Kidney (tissue), 14 donors: Measurements from ENCODE around the gene SALL2. TPM values are rescaled to one million over a fixed set of nuclear protein-coding genes. Genes with fewer than 3 reads are reported as not detected.

ENCODE experiments used
- DNase-seq, 5 donors: peaks; one replicate each; pipeline ENCODE4 v3.0.0-alpha.2; 2013 to 2020
- FAIRE-seq: peaks from 2 replicates; lab custom pipeline; 2012; peaks lifted over from hg19 to GRCh38; lab: Jason Lieb, UNC
- H3K27ac ChIP-seq, 2 donors: one replicate each; pipeline ENCODE4 v1.7.0; 2013; ENCODE audit warnings: low read depth in 2 of 2, low read length in 2 of 2, inconsistent platforms in 1 of 2
- H3K27me3 ChIP-seq: one replicate; pipeline ENCODE4 v1.7.1; 2013; ENCODE audit warnings: low read length, inconsistent platforms; ENCODE audit not compliant: control insufficient read depth, insufficient read depth
- H3K36me3 ChIP-seq, 3 donors: one replicate each; pipeline versions ENCODE4 v1.7.0 to v1.7.1; 2013; ENCODE audit warnings: low read length in 3 of 3, control low read depth in 1 of 3, inconsistent platforms in 1 of 3; ENCODE audit not compliant: insufficient read depth in 3 of 3, control insufficient read depth in 2 of 3
- H3K4me1 ChIP-seq, 3 donors: one replicate each; pipeline versions ENCODE4 v1.7.0 to v1.7.1; 2013; ENCODE audit warnings: low read length in 3 of 3, inconsistent platforms in 1 of 3, low read depth in 1 of 3; ENCODE audit not compliant: control insufficient read depth in 2 of 3, insufficient read depth in 2 of 3
- H3K4me3 ChIP-seq, 3 donors: one replicate each; pipeline versions ENCODE4 v1.7.0 to v1.8.1; 2013; ENCODE audit warnings: low read length in 3 of 3, control low read depth in 1 of 3, inconsistent platforms in 1 of 3
- H3K9ac ChIP-seq, 3 donors: one replicate each; pipeline versions ENCODE4 v1.7.0 to v1.7.1; 2013; ENCODE audit warnings: low read length in 3 of 3, control low read depth in 1 of 3, inconsistent platforms in 1 of 3
- H3K9me3 ChIP-seq, 3 donors: one replicate each; pipeline versions ENCODE4 v1.7.0 to v1.7.1; 2013; ENCODE audit warnings: low read length in 3 of 3, control low read depth in 1 of 3, inconsistent platforms in 1 of 3; ENCODE audit not compliant: control insufficient read depth in 2 of 3, insufficient read depth in 1 of 3
- intact Hi-C: fragments of 100-400 bp; cut with DNase I; formaldehyde crosslinking; loops from one replicate; pipeline ENCODE4 v1.11.1; 2022
- polyA plus RNA-seq: library from polyadenylated mRNA; stranded (reverse); fragments of 350-450 nt; fragmentation: Illumina TruSeq; extraction: RNeasy Lipid Tissue Mini Kit (QIAGEN cat#74804); gene quantifications from one replicate; pipeline ENCODE4 v1.2.3, GENCODE V29; 2014; ENCODE audit warnings: low read depth, low replicate concordance; ENCODE audit not compliant: insufficient read depth
- total RNA-seq: library from RNA; stranded (reverse); fragmentation: NEBNext Ultra II Directional; extraction: Animal tissue kit (Norgen Biotek cat#: 25700); gene quantifications from one replicate; pipeline ENCODE4 v1.2.1, GENCODE V29; 2021
- TF ChIP-seq, protein P1 (sequence below): IDR thresholded peaks from 3 replicates; pipeline ENCODE4 v1.5.1; 2012; ENCODE audit warnings: mild to moderate bottlenecking, moderate library complexity, borderline replicate concordance; ENCODE audit not compliant: insufficient read depth; ENCODE audit errors: extremely low read depth
- donor health status: control.
- donor health status: control.
- donor health status: control.
- donor health status: control.
- donor health status: control.
- donor health status: DM: yes; HTN: yes; CAD: no.
- donor health status: Normal renal cell carcinoma (clear cell type).

The SALL2 gene
- total and polyA plus RNA-seq, 2 donors from 2014 or later, result 5.5 to 8.8 TPM

GRCh38 chr14:21534576-21534975, 8.4 kb upstream of the SALL2 start:
- no peak for DNase-seq
- Histone ChIP-seq H3K27ac (no peak overlapping the region), H3K9ac (no peak overlapping the region), H3K9me3 (no peaks in the 10 kb centered on the region), H3K4me3 (no peak overlapping the region), H3K36me3 (no peaks in the 10 kb centered on the region), H3K27me3 (no peaks in the 10 kb centered on the region), H3K4me1 (peaks cover 0 to 2% (median 0%) of the 10 kb centered on the region in 3 donors)
- FAIRE-seq, result no peak
- intact Hi-C loops, result no loop called here
- TF ChIP-seq, protein P1, sequence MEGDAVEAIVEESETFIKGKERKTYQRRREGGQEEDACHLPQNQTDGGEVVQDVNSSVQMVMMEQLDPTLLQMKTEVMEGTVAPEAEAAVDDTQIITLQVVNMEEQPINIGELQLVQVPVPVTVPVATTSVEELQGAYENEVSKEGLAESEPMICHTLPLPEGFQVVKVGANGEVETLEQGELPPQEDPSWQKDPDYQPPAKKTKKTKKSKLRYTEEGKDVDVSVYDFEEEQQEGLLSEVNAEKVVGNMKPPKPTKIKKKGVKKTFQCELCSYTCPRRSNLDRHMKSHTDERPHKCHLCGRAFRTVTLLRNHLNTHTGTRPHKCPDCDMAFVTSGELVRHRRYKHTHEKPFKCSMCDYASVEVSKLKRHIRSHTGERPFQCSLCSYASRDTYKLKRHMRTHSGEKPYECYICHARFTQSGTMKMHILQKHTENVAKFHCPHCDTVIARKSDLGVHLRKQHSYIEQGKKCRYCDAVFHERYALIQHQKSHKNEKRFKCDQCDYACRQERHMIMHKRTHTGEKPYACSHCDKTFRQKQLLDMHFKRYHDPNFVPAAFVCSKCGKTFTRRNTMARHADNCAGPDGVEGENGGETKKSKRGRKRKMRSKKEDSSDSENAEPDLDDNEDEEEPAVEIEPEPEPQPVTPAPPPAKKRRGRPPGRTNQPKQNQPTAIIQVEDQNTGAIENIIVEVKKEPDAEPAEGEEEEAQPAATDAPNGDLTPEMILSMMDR, result no peak

DNA sequence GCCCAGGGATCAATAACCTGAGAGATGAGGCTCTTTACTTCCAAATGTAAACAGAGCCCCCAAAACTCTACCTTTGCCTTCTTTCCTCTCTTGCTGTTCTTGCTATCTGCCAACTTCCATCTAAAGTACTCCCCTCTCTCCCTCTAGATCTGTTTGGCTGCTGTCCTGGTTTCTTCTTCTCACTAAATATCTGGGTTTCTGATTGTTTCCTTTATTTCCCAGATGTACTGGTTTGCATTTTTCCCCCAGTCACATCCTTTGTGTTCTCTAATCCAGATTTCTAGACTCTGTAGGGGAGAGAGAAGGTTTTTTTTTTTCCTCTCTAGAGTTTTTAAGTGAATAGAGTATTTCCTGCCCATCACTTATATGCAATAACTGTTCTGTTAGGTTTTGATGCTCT, 7.1 kb upstream of the SALL2 start:
- FAIRE-seq (no peak), DNase-seq (no peak)
- no peak overlapping the region for H3K27ac ChIP-seq
- H3K4me1 ChIP-seq, result peaks cover 0 to 2% (median 0%) of the 10 kb centered on the region in 3 donors
- TF ChIP-seq, protein P1, result no peak
- intact Hi-C loops, result no loop called here
- no peak overlapping the region for H3K9ac ChIP-seq
- no peaks in the 10 kb centered on the region for H3K27me3 ChIP-seq
- H3K9me3 ChIP-seq, result no peaks in the 10 kb centered on the region
- no peak overlapping the region for H3K4me3 ChIP-seq
- H3K36me3 ChIP-seq, result no peaks in the 10 kb centered on the region

GRCh38 chr14:21529515-21529914, 3.4 kb upstream of the SALL2 start:
- no peak overlapping the region for H3K9ac ChIP-seq
- no peaks in the 10 kb centered on the region for H3K36me3 ChIP-seq
- H3K4me3 ChIP-seq, result no peak overlapping the region
- intact Hi-C loops, result no loop called here
- no peaks in the 10 kb centered on the region for H3K9me3 ChIP-seq
- TF ChIP-seq, protein P1, result no peak
- H3K27ac ChIP-seq, result no peak overlapping the region
- no peak for DNase-seq
- FAIRE-seq, result no peak
- H3K27me3 ChIP-seq, result no peaks in the 10 kb centered on the region
- H3K4me1 ChIP-seq, result no peaks in the 10 kb centered on the region
